Fibroblast of peridontal ligament (primary cell): Measurements from ENCODE around the gene ZMYM3.

ENCODE experiments used
- DNase-seq: peaks from one replicate; pipeline ENCODE4 v3.0.0-alpha.2; 2010; ENCODE audit errors: extremely low read depth

Gene ZMYM3

DNA sequence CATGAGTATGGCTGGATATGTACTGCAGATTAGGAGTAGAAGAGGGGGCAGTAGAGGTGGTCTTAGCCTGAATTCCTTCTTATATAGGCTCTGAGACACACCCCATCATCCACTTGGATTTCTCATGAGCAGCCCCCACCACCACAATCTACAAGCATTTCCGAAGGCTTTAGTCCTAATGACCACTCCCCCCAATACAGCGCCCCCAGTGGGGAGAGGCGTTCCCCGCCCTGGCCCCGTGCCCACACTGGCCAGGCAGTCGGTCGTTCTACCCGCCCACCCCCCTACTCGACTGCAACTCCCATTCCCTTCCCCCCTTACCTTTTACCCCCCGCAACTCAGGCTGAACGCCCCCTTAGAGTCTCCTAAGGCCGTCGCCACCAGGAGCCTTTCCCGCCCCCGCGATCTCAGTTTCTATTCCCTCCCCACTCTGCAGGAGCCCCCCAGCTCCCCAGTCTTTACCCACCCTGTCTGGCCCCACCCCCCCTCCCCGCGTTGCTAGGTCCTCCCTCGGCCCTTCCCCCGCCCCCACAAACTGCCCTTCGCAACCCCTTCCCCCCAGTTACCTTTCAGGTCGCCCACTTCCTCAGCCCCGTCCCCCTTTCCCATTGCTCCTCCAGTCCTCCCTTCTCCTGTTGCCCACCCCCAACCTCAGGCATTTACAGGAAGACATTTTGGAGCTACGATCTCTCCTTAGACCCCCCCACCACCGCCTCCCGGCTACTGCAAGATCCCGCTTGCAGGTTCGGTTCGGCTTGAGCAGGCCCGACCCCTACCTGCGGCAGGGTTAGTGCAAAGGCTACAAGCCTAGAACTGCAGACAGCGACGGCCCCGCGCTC lies 468 bp downstream of the ZMYM3 start:
- DNase-seq: peak; percentile 34

DNA sequence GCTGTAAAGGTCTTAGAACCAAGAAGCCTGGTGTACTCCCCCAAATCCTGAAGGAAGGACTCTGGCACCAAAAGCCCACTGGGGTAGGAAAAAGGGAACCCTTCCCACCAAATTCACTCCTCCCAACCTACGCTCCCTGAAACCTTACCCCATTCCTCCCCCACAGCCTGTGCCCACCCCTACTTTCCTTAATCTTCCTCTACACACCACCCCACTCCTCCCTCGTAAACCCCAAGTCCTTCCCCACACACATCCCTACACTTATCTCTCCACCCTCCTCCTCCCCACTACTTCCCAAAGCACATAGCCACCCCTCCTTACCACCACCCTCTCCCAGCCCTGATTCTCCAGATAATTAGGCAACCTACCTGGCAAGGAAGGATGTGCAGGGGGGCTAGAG lies 1.7 kb downstream of the ZMYM3 start:
- no peak for DNase-seq

GRCh38 chrX:71251466-71251973 lies 2.4 kb downstream of the ZMYM3 start:
- DNase-seq: peak; percentile 8

DNA sequence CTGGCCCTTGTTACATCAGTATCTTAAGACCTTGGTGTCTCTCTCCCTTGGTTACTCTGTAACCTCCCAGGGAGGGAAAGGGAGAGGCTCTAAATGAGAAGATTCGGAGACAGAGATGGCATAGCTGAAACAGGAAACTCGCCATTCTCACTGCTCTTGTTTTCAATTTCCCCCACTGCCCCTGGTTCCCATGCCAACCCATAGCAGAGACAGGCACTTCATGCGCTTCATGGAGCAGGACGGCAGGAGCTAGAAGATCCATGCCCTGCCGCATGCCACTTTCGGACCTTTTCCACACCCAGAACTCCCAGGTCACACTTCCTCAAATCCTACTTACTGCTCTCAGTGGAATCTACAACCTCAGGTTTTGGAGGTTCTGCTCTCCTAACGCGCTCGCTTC lies 3.1 kb downstream of the ZMYM3 start:
- DNase-seq: no peak

DNA sequence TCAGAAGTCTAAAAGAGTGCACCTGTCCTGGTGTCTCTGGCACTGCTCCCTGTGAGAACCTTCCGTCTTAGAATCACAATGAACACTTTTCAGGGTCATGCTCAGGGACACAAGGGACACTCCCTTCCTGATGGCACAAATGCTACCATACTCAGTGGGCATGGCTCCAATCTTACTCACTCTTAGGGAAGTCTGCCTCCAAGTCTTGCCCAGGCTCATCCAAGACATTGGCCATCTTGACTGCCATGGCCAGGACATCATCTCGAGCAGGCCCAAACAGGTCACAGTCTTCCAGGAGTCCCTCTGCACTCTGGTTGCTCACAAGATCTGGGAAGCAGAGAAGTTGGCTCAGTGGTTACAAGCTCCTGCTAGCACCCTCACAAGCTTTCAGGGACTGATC lies 8.8 kb downstream of the ZMYM3 start:
- DNase-seq: no peak

GRCh38 chrX:71244359-71245128 lies 9.4 kb downstream of the ZMYM3 start:
- DNase-seq: no peak

DNA sequence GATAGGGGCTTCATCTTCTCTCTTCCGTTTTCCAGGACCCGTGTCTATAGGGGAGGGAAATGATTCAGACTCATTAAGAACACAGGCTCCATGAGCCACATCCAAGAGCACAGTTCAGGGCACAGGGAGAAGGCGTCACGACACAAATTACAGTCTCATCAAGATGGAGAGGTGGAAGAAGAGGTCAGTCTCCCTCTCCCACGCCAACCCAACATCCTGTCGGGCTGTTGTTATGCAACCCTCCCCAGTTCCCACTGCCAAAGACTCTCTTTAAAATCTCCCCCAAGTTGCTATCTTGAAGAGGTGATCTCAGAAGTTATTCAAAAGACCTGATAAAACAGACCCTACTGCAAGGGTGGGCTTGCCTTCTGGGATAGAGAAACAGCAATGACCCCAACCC lies 12.6 kb downstream of the ZMYM3 start:
- DNase-seq: no peak

DNA sequence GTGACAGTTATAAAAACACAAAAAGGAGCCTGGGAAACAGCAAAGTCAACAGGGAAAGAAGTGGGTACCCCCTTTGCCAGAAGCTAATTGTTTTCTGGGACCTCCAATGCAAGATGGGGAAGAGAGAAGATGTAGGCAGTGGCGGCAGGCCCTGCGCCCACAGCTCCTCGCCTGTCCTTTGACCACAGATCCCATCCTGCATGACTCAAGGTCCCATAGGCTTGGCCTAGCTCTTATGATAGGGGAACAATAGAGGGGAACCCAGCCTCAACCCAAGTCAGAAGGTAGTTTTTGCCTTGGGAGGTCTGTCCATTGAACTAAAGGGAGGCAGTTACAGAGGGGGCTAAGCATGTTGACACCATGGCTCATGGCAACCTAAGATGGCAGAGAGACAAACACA lies 14.2 kb downstream of the ZMYM3 start:
- no peak for DNase-seq

DNA sequence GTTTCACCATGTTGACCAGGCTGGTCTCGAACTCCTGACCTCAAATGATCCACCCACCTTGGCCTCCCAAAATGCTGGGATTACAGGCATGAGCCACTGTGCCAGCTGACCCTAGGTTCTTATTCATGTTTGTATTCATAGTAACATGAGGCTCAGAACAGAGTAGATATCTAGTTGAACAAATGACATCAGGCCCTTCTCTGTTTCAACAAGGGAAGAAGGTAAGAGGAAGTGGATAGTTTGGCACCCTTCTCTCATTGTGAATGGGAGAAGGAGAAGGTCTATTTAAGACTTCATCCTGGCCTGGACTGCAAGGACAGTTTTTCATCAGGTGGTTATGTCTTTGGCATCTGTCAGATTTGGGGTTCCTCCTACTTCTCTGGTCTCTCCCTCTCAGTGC lies 17.1 kb downstream of the ZMYM3 start:
- no peak for DNase-seq

DNA sequence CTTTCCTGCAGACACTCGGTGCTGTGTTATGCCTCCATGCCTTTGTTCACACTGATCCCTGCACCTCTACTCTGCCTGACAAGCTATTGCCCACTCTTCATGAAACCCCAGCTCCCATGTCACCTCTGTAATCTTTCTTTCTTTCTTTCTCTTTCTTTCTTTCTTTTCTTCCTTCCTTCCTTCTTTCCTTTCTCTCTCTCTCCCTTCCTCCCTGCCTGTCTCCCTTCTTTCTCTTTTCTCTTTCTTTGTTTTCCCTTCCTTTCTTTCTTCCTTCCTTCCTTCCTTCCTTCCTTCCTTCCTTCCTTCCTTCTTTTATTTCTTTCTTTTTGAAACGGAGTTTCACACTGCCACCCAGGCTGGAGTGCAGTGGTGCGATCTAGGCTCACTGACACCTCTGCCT lies 18.5 kb downstream of the ZMYM3 start:
- no peak for DNase-seq

- no peak for DNase-seq
These were observed 25.8 kb downstream of the ZMYM3 start for GRCh38 chrX:71228063-71228642.

- no peak for DNase-seq
These were observed 26.4 kb downstream of the ZMYM3 start for GRCh38 chrX:71227370-71228062.

- no peak for DNase-seq
These were observed 28.3 kb downstream of the ZMYM3 start for GRCh38 chrX:71225676-71226075.

- no peak for DNase-seq
These were observed 28.9 kb downstream of the ZMYM3 start for GRCh38 chrX:71225009-71225408.

GRCh38 chrX:71224098-71224708 lies 29.7 kb downstream of the ZMYM3 start:
- DNase-seq: no peak

- DNase-seq: no peak
These were observed 31.0 kb downstream of the ZMYM3 start, which contains the start of gene GJB1 for GRCh38 chrX:71222929-71223328. GJB1 (plus strand) TSS chrX:71223224; CDS start chrX:71223708, 484 bp downstream.

DNA sequence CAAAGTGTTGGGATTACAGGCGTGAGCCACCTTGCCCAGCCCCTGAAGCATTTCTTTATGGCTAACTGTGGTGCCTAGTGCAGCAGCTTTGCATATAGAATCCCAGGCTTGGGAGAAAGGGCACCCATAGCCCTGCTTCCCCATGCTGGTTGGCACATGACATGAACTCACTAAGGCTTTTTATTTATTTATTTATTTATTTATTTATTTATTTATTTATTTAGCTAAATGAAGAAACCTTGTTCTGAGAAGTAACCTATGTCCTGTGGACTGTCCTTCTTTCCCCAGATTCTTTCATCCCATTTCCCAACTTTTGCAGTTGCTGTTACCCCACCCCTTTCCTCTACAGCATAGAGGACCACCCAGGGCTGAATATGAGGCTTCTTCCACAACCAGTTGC lies 32.8 kb downstream of the ZMYM3 start:
- no peak for DNase-seq

DNA sequence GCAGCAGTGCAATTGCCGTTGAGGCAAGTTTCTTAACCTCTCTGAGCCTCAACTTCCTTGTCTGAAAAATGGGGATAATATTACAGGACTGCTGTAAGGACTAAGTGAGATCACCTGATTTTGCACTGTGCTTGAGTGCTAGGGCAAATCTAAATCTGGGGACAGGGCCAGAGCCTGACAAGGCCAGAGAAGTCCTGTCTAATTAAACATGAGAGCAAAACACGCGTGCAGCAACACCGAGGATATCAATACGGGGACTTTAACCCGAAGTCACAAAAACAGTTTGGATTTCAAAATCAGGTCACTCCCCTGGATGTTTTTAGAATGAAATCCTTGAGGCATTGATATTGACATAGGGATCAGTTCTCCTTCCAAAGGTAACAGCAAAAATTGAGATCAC lies 36.6 kb downstream of the ZMYM3 start:
- no peak for DNase-seq

DNA sequence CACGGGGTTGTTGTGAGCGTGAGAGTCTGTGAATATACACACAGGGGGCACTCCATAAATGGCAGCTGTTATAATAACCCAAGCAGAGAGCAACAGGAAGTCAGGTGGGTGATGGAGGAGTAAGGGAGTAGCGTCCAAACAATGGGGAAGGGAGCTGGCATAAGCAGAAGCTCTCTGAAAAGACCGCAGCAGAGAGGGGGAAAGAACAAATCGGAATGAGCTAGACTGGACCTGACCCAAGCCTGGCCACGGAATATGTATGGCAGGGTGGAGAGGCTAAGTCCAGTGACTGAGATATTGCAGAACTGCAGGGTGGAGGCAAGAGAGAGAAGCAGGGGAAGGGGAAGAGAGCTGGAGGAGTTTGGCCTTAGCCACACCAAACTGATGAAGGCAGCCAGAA lies 37.5 kb downstream of the ZMYM3 start:
- DNase-seq: no peak

- no peak for DNase-seq
These were observed 38.5 kb downstream of the ZMYM3 start for GRCh38 chrX:71215338-71215912.
